ENCODE measurements around the gene PRSS53. TPM values are rescaled to one million over a fixed set of nuclear protein-coding genes. Genes with fewer than 3 reads are reported as not detected.
A peak's percentile ranks its signal among the peaks of the same experiment; 100 is the strongest.

The PRSS53 gene
- total RNA-seq, 1 donor from 2014 or later: 2.2 TPM

GRCh38 chr16:31061813-31062440 lies 26.8 kb downstream of the PRSS53 start:
- no peak for DNase-seq (ENCODE audit: low read depth)
- no peak overlapping the region for H3K4me3 ChIP-seq (ENCODE audit: low read depth, low read length)
- TF ChIP-seq, protein P1, sequence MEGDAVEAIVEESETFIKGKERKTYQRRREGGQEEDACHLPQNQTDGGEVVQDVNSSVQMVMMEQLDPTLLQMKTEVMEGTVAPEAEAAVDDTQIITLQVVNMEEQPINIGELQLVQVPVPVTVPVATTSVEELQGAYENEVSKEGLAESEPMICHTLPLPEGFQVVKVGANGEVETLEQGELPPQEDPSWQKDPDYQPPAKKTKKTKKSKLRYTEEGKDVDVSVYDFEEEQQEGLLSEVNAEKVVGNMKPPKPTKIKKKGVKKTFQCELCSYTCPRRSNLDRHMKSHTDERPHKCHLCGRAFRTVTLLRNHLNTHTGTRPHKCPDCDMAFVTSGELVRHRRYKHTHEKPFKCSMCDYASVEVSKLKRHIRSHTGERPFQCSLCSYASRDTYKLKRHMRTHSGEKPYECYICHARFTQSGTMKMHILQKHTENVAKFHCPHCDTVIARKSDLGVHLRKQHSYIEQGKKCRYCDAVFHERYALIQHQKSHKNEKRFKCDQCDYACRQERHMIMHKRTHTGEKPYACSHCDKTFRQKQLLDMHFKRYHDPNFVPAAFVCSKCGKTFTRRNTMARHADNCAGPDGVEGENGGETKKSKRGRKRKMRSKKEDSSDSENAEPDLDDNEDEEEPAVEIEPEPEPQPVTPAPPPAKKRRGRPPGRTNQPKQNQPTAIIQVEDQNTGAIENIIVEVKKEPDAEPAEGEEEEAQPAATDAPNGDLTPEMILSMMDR (conservative IDR thresholded peaks at IDR 0.05; ENCODE audit: low read depth, low read length): no peak

GRCh38 chr16:31061126-31061812 lies 27.5 kb downstream of the PRSS53 start:
- TF ChIP-seq, protein P1 (conservative IDR thresholded peaks at IDR 0.05; ENCODE audit: low read depth, low read length): no peak
- DNase-seq (ENCODE audit: low read depth): no peak
- H3K4me3 ChIP-seq (ENCODE audit: low read depth, low read length): no peak overlapping the region

DNA sequence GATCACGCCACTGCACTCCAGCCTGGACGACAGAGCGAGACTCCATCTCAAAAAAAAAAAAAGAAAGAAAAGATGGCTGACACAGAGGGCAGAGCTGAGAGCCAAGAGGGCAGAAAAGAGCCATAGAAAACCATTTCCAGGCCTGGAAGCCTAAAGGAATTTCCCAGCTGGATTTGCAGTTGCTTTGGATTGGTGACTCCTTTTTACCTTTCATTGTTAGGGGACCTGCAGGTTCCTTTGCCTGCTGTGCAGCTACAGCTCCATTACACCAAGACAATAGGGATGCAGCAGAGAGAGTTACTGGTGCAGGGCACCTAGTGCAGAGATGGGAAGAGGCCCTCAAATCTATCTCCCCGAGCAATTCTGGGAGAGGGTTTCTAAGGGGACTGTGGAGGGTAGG lies 33.1 kb downstream of the PRSS53 start:
- no peak for DNase-seq (ENCODE audit: low read depth)
- TF ChIP-seq, protein P1 (conservative IDR thresholded peaks at IDR 0.05; ENCODE audit: low read depth, low read length): no peak
- H3K4me3 ChIP-seq (ENCODE audit: low read depth, low read length): no peak overlapping the region

DNA sequence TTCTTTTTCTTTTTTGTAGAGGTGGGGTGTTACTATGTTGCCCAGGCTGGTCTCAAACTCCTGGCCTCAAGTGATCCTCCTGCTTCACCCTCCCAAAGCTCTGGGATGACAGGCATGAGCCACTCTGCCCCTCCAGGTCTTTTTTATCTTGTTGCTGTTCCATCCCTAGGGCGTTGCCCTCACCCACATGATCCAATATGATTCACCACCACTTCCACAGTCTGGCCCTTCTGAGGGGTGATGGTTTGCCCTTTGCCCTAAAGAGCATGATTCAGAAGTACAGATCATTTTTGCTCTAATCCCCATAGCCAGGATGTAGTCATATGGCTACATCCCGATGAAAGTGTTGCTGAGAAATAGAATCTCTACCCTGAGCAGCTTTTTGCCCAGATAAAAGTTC lies 36.6 kb downstream of the PRSS53 start:
- H3K4me3 ChIP-seq (ENCODE audit: low read depth, low read length): no peak overlapping the region
- TF ChIP-seq, protein P1 (conservative IDR thresholded peaks at IDR 0.05; ENCODE audit: low read depth, low read length): no peak
- DNase-seq (ENCODE audit: low read depth): peak; percentile 84

DNA sequence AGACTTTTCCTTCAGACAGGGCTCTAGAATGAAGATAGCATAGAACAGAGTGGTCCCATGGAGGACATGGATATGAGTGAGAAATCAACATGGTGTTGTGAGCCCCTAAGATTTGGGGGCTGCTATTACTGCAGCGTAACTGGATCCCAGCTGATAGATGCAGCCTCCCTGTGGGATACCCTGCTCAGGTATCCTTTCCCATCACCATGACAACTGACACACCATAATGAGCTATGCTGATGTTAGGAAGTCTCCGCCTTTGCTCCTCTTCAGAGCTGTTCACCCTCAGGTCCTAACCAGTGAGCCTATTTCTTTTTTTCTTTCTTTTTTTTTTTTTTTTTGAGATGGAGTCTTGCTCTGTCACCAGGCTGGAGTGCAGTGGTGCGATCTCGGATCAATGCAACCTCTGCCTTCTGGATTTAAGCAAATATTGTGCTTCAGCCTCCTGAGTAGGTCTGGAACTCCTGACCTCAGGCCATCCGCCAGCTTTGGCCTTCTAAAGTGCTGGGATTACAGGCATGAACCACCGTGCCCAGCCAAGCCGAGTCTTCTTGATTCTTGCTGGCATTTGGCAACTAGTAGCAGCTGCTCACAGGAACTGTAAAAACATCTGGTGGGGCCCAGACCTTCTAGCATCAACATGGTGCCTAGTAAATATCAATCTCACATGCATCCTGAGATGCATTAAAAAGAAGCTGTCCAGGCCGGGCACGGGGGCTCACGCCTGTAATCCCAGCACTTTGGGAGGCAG lies 38.3 kb downstream of the PRSS53 start:
- no peak for DNase-seq (ENCODE audit: low read depth)
- TF ChIP-seq, protein P1 (conservative IDR thresholded peaks at IDR 0.05; ENCODE audit: low read depth, low read length): no peak
- no peak overlapping the region for H3K4me3 ChIP-seq (ENCODE audit: low read depth, low read length)

GRCh38 chr16:31043898-31044481 lies 44.8 kb downstream of the PRSS53 start:
- no peak overlapping the region for H3K4me3 ChIP-seq (ENCODE audit: low read depth, low read length)
- TF ChIP-seq, protein P1 (conservative IDR thresholded peaks at IDR 0.05; ENCODE audit: low read depth, low read length): no peak
- no peak for DNase-seq (ENCODE audit: low read depth)

All from epithelial cell of proximal tubule (primary cell).